Right cardiac atrium (tissue), 5 donors: ENCODE results near the gene CNTNAP1. TPM values are rescaled to one million over a fixed set of nuclear protein-coding genes. Genes with fewer than 3 reads are reported as not detected.

Experiments
- ATAC-seq, 2 donors: fragments of 200-7000 bp; cut with Tn5 transposase; one replicate each; pipeline versions ENCODE4 v1.8.0 to v1.9.1; 2020; ENCODE audit warnings: moderate library complexity in 2 of 2, mild to moderate bottlenecking in 1 of 2
- DNase-seq, 3 donors: peaks; one replicate each; pipeline ENCODE4 v3.0.0-alpha.2; 2020
- H3K27ac ChIP-seq: one replicate; pipeline ENCODE4 v1.5.1; 2013; ENCODE audit warnings: mild to moderate bottlenecking, low read length, control low read depth, moderate library complexity
- H3K27me3 ChIP-seq: one replicate; pipeline ENCODE4 v1.6.1; 2013; ENCODE audit not compliant: control insufficient read depth, insufficient read depth
- H3K4me1 ChIP-seq: one replicate; pipeline ENCODE4 v1.6.1; 2013; ENCODE audit warnings: low read length; ENCODE audit not compliant: control insufficient read depth, insufficient read depth
- H3K4me3 ChIP-seq: one replicate; pipeline ENCODE4 v1.5.1; 2013; ENCODE audit warnings: low read length, control low read depth
- H3K9me3 ChIP-seq: one replicate; pipeline ENCODE4 v1.6.1; 2013; ENCODE audit warnings: low read length; ENCODE audit not compliant: control insufficient read depth
- WGBS: extraction: QIAGEN DNeasy Blood & Tissue Kit; methylation state at CpG from one replicate; pipeline ENCODE4 v1.1.7; 2013; 5-methylcytosine and 5-hydroxymethylcytosine counted together
- intact Hi-C, 4 donors: fragments of 100-400 bp; cut with DNase I; formaldehyde crosslinking; loops; one replicate each; pipeline versions ENCODE4 v1.11.0 to v1.14.0; 2022 to 2023
- polyA plus RNA-seq: library from polyadenylated mRNA; stranded (reverse); fragments of 200-250 nt; gene quantifications from one replicate; pipeline ENCODE4 v1.2.3, GENCODE V29; 2013
- total RNA-seq, 4 donors: library from RNA; stranded (reverse); fragmentation: NEBNext Ultra II Directional; extraction: Animal tissue kit (Norgen Biotek cat#: 25700); gene quantifications; one replicate each; pipeline ENCODE4 v1.2.1, GENCODE V29; 2021
- donor health status: healthy with polysubstance abuse.
- donor health status: DM: no; HTN: yes; CAD: no.
- donor health status: DM: no; HTN: no; CAD: no.
- donor health status: DM: no; HTN: yes; CAD: no; lungs with severe emphysema.
- donor health status: DM: yes; HTN: yes; CAD: no.

Gene CNTNAP1
- total and polyA plus RNA-seq, 5 donors: 4.6 to 9.9 (median 6.8) TPM

- DNase-seq (peak; percentile 91 to 96 (median 95)), ATAC-seq (peak; percentile 50 to 53)
- under 1% methylated on average over 53 of the region's 53 CpGs for WGBS
- Histone ChIP-seq H3K27me3 (no peaks in the 10 kb centered on the region), H3K9me3 (no peaks in the 10 kb centered on the region), H3K27ac (peak overlapping the region; percentile 99), H3K4me1 (peaks cover 6% of the 10 kb centered on the region), H3K4me3 (peak overlapping the region; percentile 80)
- intact Hi-C loops: loop anchor here in 3 of 4 donors (2.0 to 10.0 kb wide), 4 partner anchors 71 to 101 kb away; partner anchors contain the start of genes RETREG3 (in 2 of the 3), TUBG1 (in 2 of the 3) and PSMC3IP (in 1 of the 3)
Observed at GRCh38 chr17:42677921-42678781, 4.2 kb upstream of the CNTNAP1 start.

- peak overlapping the region; percentile 80 for H3K4me3 ChIP-seq
- 5% methylated on average over 18 of the region's 18 CpGs for WGBS
- H3K27ac ChIP-seq: peak overlapping the region; percentile 88
- ATAC-seq (no peak), DNase-seq (peak in 1 of 3 donors; percentile 72)
- H3K9me3 ChIP-seq: no peaks in the 10 kb centered on the region
- H3K4me1 ChIP-seq: peaks cover 8% of the 10 kb centered on the region
- no peaks in the 10 kb centered on the region for H3K27me3 ChIP-seq
- intact Hi-C loops: loop anchor here in 3 of 4 donors (2.0 to 10.0 kb wide), 4 partner anchors 72 to 102 kb away; partner anchors contain the start of genes RETREG3 (in 2 of the 3), TUBG1 (in 2 of the 3) and PSMC3IP (in 1 of the 3)
Observed at GRCh38 chr17:42678951-42679491, 3.3 kb upstream of the CNTNAP1 start.

GRCh38 chr17:42679492-42680330 is 2.6 kb upstream of the CNTNAP1 start:
- Histone ChIP-seq H3K4me1 (peaks cover 5% of the 10 kb centered on the region), H3K27me3 (no peaks in the 10 kb centered on the region), H3K4me3 (peak overlapping the region; percentile 26), H3K9me3 (no peaks in the 10 kb centered on the region), H3K27ac (peak overlapping the region; percentile 83)
- WGBS: 3% methylated on average over 78 of the region's 78 CpGs
- DNase-seq (peak; percentile 85 to 95 (median 93)), ATAC-seq (peak; percentile 56 to 58)
- intact Hi-C loops: loop anchor here (2.0 to 10.0 kb wide), 4 partner anchors 72 to 102 kb away; partner anchors contain the start of genes RETREG3 (in 4 of the 4), TUBG1 (in 4 of the 4) and PSMC3IP (in 1 of the 4)

- intact Hi-C loops: loop anchor here in 2 of 4 donors (5.0 to 10.0 kb wide), 2 partner anchors 73 to 76 kb away; partner anchors contain the start of genes RETREG3 (in 2 of the 2) and TUBG1 (in 2 of the 2)
- Histone ChIP-seq H3K27ac (peak overlapping the region; percentile 83), H3K4me1 (peaks cover 4% of the 10 kb centered on the region), H3K27me3 (no peaks in the 10 kb centered on the region), H3K4me3 (peak overlapping the region; percentile 6), H3K9me3 (no peaks in the 10 kb centered on the region)
- ATAC-seq: no peak
- DNase-seq: no peak
- 56% methylated on average over 20 of the region's 20 CpGs for WGBS
Observed at GRCh38 chr17:42680331-42680808, 2.0 kb upstream of the CNTNAP1 start.

- Histone ChIP-seq H3K27ac (peak overlapping the region; percentile 1), H3K4me1 (peaks cover 4% of the 10 kb centered on the region), H3K4me3 (peak overlapping the region; percentile 27), H3K9me3 (no peaks in the 10 kb centered on the region), H3K27me3 (no peaks in the 10 kb centered on the region)
- intact Hi-C loops: loop anchor here in 2 of 4 donors (5.0 to 10.0 kb wide), 2 partner anchors 76 to 78 kb away; partner anchors contain the start of genes RETREG3 (in 2 of the 2) and TUBG1 (in 2 of the 2)
- under 1% methylated on average over 34 of the region's 34 CpGs for WGBS
- peak; percentile 3 for ATAC-seq
- peak; percentile 63 to 85 (median 79) for DNase-seq
Observed at GRCh38 chr17:42682722-42683403, 532 bp downstream of the CNTNAP1 start.

- peaks cover 4% of the 10 kb centered on the region for H3K4me1 ChIP-seq
- 6% methylated on average over 25 of the region's 25 CpGs for WGBS
- peak; percentile 7 to 26 for ATAC-seq
Observed at GRCh38 chr17:42683407-42684034, 1.2 kb downstream of the CNTNAP1 start.

GRCh38 chr17:42684929-42685556 is 2.7 kb downstream of the CNTNAP1 start:
- Histone ChIP-seq H3K4me1 (peaks cover 2% of the 10 kb centered on the region), H3K9me3 (no peaks in the 10 kb centered on the region), H3K27me3 (no peaks in the 10 kb centered on the region), H3K27ac (no peak overlapping the region), H3K4me3 (no peak overlapping the region)
- DNase-seq (peak in 1 of 3 donors; percentile 53), ATAC-seq (no peak)
- intact Hi-C loops: loop anchor here in 2 of 4 donors (5.0 to 10.0 kb wide), 2 partner anchors 78 to 80 kb away; partner anchors contain the start of genes RETREG3 (in 2 of the 2) and TUBG1 (in 2 of the 2)
- 86% methylated on average over 50 of the region's 50 CpGs for WGBS

More at GRCh38 chr17:42683407-42684034, 1.2 kb downstream of the CNTNAP1 start:
- Histone ChIP-seq H3K27me3 (no peaks in the 10 kb centered on the region), H3K4me3 (peak overlapping the region; percentile 20), H3K27ac (no peak overlapping the region), H3K9me3 (no peaks in the 10 kb centered on the region)
- intact Hi-C loops: loop anchor here in 2 of 4 donors (5.0 to 10.0 kb wide), 2 partner anchors 76 to 79 kb away; partner anchors contain the start of genes RETREG3 (in 2 of the 2) and TUBG1 (in 2 of the 2)
- DNase-seq: peak; percentile 66 to 86 (median 85)

- intact Hi-C loops: loop anchor here in 1 of 4 donors (10.0 kb wide), 1 partner anchor 81 kb away; the partner anchor contains the start of genes RETREG3 and TUBG1
- H3K4me1 ChIP-seq: peaks cover 2% of the 10 kb centered on the region
- WGBS: 82% methylated on average over 14 of the region's 14 CpGs
- H3K9me3 ChIP-seq: no peaks in the 10 kb centered on the region
- no peak overlapping the region for H3K27ac ChIP-seq
- no peaks in the 10 kb centered on the region for H3K27me3 ChIP-seq
- DNase-seq (peak in 1 of 3 donors; percentile 43), ATAC-seq (no peak)
- no peak overlapping the region for H3K4me3 ChIP-seq
Observed at GRCh38 chr17:42685831-42686230, 3.5 kb downstream of the CNTNAP1 start.
